GM19467 (cell line): ENCODE data around the gene ARSG.
"Not testable (repeated sequence)": the region's sequence is repeated elsewhere in the genome, so short reads cannot be mapped to it uniquely, and the experiment has no call there.

Experiments used
- ATAC-seq: cut with Tn5 transposase; IDR thresholded peaks from one replicate; pipeline ENCODE4 v1.9.1; 2021; ENCODE audit warnings: mild to moderate bottlenecking, moderate library complexity; ENCODE audit not compliant: unreplicated experiment

ARSG gene

GRCh38 chr17:68391561-68392268, 100.4 kb downstream of the ARSG start:
- ATAC-seq = no peak

GRCh38 chr17:68394608-68395331, 103.5 kb downstream of the ARSG start:
- no peak for ATAC-seq

- ATAC-seq = no peak
Observed at GRCh38 chr17:68396226-68397107, 105.2 kb downstream of the ARSG start.

- ATAC-seq = no peak
Observed at GRCh38 chr17:68397108-68397536, 105.8 kb downstream of the ARSG start.

DNA sequence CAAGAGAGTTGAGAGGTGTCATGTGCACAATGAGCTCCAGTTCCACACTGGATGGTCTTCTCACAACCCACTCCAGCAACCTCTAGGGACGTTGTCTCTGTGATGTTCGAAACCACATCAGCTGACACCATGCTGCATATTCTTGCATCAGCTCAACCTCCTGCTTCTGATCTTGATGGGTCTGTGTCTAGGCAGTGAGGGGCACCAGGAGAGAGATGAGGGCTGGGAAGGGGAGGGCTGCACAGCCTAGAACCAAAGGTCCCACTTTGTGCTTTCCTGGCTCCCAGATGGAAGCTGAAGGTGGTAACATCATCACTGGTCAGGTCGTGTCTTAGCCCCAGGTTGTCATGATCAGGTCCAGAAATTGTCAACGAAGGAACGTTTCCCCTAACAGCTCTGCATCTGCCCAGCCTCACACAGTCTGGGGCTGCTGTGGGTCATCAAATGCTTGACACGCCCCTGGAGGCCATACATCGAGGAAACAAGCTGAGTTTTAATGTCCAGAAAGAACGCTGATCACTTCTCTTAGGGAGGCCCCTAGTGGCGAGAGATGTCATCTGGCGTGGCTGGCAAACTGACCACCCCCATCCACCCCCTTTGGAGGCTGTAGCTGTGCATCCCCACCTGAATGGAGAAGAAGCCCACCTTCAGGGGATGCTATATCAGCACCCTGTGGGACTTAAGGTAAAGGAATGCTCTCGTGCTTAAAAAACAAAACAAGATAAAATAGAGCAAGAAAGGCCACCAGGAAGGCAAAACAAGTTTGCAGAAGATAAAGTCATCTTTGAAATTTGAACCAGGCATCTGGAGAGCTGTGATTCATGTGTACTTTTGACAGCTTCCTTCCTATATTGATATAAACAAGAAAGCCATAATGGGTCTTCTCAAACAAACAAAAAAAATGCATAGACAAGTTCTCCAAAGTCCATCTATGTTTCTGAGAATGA, 107.7 kb downstream of the ARSG start:
- peak; percentile 70 for ATAC-seq

DNA sequence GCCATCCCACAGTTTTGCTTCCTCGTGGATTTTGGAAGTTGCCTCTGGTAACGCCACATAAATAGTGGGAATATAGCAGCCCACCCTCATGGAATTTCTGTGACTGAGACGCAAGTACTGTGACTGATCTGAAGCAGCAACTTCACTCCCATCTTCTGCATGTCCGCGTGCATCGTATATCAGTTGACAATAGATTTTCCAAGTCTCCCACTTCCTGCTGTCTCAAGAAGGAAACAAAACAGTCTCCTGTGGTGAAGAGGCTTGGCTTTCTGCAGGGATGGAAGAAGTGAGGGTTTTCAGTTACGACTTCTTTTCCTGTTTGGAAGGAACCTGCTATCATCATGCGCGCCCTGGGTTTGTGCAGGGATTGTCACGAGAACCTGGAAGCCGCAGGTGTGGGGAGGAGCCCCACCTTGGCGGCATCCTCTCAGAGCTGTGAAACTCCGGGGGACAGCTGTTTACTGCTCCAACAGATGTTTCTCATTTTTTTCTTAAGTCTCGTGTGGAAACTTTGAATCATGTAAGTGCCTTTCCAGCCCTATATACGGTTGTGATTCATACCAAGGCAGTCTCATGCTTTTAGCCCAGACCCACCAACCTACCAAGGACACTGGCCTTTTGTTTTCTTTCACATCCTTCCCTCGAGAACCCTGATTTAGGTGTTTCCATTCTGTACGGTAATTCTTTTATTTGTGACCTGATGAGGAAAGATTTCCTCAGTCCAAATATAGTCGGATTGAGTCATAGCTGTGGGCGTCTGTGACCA, 108.5 kb downstream of the ARSG start:
- ATAC-seq = no peak

- no peak for ATAC-seq
Observed at GRCh38 chr17:68400404-68400735, 109.1 kb downstream of the ARSG start.

DNA sequence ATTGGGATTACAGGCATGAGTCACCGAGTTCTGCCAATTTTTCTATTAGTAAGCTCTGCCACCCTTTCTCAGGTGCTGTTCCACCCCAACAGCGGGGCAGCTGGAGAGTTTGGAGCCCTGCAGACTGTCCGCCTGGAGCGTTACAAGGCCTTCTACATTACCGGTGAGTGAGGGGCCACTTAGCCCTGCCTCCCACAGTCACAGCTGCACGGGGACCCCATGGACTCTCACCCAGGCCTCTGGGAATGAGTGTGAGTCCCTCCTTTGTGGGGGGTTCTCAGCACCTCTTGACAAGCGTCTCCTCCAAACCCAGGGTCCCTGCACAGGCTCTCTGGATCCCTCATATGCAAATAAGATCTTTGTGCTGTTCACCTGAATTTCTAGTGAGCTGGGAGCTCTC, 110.0 kb downstream of the ARSG start:
- ATAC-seq = no peak

DNA sequence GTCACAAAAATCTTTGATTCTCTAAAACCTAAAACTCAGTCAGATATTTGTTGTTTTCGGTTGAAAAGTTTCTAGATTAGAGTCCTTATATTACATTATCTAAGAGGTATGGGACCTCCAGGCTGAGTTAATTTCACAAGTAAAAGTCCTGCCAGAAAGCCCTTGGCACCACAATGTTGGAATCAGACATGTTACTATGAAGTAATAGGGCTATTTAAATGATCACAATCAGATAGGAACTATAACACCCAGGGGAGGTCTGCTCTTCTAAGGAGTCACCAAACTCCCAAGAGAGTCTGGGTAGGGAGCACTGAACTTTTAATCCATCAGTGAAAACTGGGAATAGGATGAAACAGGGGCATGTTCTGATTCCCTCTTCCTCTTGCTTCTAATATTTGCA, 111.8 kb downstream of the ARSG start:
- ATAC-seq = no peak

GRCh38 chr17:68403837-68404236, 112.5 kb downstream of the ARSG start:
- not testable (repeated sequence) for ATAC-seq

GRCh38 chr17:68407656-68408055, 116.4 kb downstream of the ARSG start:
- not testable (repeated sequence) for ATAC-seq

DNA sequence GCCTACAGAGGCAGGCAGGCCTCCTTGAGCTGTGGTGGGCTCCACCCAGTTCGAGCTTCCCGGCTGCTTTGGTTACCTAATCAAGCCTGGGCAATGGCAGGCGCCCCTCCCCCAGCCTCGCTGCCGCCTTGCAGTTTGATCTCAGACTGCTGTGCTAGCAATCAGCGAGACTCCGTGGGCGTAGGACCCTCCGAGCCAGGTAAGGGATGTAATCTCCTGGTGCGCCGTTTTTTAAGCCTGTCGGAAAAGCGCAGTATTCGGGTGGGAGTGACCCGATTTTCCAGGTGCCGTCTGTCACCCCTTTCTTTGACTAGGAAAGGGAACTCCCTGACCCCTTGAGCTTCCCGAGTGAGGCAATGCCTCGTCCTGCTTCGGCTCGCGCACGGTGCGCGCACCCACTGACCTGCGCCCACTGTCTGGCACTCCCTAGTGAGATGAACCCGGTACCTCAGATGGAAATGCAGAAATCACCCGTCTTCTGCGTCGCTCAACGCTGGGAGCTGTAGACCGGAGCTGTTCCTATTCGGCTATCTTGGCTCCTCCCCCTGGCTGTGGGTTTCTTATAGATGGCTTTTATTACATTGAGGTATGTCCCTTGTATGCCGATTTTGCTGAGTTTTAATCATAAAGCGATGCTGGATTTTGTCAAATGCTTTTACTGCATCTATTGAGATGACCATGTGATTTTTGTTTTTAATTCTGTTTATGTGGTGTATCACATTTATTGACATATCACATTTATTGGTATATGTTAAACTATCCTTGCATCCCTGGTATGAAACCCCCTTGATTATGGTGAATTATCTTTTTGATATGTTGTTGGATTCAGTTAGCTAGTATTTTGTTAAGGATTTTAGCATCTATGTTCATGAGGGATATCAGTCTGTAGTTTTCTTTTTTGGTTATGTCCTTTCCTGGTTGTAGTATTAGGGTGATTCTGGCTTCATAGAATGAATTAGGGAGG, 122.6 kb downstream of the ARSG start:
- not testable (repeated sequence) for ATAC-seq

- ATAC-seq = not testable (repeated sequence)
Observed at GRCh38 chr17:68414901-68415300, 123.6 kb downstream of the ARSG start.

DNA sequence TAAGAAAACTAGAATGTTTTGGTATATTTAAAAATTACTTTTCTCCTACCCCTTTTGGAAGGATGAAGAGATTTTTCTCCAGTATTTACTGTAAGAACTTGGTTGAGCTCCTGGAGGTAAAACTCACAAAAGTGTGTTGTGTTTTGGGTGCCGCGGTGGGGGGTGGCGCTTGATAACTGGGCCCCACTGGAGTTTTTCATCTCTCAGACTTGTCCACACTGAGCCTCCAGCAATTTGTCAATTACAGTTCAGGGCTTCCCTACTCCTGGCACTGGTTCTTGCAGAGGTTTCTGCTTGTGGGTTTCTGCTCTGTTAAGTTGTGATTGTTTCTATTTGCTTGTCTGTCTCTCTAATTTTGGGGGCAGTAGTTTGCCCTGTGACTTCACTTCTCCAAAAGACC, 126.0 kb downstream of the ARSG start:
- ATAC-seq = no peak

- no peak for ATAC-seq
Observed at GRCh38 chr17:68418876-68419275, 127.6 kb downstream of the ARSG start.

DNA sequence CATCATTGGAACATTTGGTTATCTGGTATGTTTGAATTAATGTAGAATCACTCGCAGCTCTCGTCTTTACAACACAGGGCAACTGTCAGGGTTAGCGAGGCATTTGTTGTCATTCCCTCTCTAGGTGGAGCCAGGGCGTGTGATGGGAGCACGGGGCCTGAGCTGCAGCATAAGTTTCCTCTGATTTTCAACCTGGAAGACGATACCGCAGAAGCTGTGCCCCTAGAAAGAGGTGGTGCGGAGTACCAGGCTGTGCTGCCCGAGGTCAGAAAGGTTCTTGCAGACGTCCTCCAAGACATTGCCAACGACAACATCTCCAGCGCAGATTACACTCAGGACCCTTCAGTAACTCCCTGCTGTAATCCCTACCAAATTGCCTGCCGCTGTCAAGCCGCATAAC, 128.8 kb downstream of the ARSG start:
- no peak for ATAC-seq

DNA sequence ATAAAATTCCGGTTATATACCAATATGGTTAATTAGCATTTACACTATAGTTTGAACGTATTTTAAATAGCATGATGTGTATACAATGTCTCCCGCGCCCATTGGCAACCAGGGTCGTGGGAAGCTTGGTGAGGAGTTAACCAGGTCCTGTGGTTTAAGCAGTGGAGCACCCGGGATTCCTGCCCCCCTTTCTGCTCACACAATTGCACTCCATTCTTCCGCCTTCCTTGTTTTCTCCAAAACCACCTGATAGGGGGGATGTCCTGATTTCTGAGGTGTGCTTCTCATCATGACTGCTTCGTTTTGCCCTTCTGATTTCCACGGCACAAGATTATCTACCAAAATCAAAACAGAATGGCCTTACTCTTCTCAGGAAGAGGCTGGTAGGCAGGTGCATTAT, 130.2 kb downstream of the ARSG start:
- no peak for ATAC-seq

- no peak for ATAC-seq
Observed at GRCh38 chr17:68422821-68423220, 131.5 kb downstream of the ARSG start.

DNA sequence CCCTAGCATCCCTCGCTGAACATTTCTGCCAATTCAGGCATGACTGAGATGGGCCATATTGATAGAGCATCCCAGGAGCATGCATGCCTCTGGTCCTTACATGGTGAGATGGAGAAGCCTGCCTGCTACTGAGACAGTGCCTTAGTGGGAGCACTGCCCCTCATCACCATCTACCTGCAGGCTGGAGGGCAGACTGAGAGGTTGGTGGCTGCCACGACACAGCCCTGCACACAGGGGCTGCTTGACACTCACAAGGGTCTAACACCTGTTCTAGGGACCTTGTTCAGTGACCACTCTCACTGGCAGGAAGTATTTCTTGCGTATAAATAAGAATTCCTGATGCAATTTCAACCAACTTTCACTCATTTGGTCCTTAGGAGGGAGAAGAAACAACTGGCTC, 132.0 kb downstream of the ARSG start:
- no peak for ATAC-seq
